Fibroblast of pulmonary artery (primary cell): ENCODE data around the gene KIZ.

Experiments used
- DNase-seq: peaks from one replicate; pipeline ENCODE4 v3.0.0-alpha.2; 2010; ENCODE audit warnings: low read depth
- H3K4me3 ChIP-seq: replicated peaks from 2 replicates; pipeline ENCODE4 v1.5.1; 2011; ENCODE audit warnings: low read depth, mild to moderate bottlenecking, control low read depth, low read length, moderate library complexity
- TF ChIP-seq, protein P1 (sequence below): IDR thresholded peaks from 2 replicates; pipeline ENCODE4 v1.5.1; 2011; ENCODE audit warnings: mild to moderate bottlenecking, control low read depth, low read length, inconsistent platforms; ENCODE audit errors: missing control alignments

KIZ gene

DNA sequence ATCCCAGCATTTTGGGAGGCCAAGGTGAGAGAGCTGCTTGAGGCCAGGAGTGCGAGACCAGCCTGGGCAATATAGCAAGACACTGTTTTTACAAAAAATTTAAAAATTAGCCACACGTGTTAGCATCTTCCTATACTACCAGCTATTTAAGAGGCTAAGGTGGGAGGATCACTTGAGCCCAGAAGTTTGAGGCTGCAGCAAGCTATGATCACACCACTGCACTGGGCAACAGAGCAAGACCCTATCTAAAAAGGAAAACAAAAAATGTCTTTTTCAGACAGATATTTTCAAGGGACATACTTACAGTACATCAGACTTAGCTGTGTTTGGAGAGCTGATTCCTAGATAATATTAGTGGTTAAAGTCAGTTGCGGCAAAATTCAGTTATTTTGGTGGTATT is 104.3 kb downstream of the KIZ start:
- no peak for DNase-seq
- no peak overlapping the region for H3K4me3 ChIP-seq
- TF ChIP-seq, protein P1, sequence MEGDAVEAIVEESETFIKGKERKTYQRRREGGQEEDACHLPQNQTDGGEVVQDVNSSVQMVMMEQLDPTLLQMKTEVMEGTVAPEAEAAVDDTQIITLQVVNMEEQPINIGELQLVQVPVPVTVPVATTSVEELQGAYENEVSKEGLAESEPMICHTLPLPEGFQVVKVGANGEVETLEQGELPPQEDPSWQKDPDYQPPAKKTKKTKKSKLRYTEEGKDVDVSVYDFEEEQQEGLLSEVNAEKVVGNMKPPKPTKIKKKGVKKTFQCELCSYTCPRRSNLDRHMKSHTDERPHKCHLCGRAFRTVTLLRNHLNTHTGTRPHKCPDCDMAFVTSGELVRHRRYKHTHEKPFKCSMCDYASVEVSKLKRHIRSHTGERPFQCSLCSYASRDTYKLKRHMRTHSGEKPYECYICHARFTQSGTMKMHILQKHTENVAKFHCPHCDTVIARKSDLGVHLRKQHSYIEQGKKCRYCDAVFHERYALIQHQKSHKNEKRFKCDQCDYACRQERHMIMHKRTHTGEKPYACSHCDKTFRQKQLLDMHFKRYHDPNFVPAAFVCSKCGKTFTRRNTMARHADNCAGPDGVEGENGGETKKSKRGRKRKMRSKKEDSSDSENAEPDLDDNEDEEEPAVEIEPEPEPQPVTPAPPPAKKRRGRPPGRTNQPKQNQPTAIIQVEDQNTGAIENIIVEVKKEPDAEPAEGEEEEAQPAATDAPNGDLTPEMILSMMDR: no peak

- DNase-seq: no peak
- H3K4me3 ChIP-seq: no peak overlapping the region
- TF ChIP-seq, protein P1: no peak
Measured at GRCh38 chr20:21230686-21231085, 104.8 kb downstream of the KIZ start.

DNA sequence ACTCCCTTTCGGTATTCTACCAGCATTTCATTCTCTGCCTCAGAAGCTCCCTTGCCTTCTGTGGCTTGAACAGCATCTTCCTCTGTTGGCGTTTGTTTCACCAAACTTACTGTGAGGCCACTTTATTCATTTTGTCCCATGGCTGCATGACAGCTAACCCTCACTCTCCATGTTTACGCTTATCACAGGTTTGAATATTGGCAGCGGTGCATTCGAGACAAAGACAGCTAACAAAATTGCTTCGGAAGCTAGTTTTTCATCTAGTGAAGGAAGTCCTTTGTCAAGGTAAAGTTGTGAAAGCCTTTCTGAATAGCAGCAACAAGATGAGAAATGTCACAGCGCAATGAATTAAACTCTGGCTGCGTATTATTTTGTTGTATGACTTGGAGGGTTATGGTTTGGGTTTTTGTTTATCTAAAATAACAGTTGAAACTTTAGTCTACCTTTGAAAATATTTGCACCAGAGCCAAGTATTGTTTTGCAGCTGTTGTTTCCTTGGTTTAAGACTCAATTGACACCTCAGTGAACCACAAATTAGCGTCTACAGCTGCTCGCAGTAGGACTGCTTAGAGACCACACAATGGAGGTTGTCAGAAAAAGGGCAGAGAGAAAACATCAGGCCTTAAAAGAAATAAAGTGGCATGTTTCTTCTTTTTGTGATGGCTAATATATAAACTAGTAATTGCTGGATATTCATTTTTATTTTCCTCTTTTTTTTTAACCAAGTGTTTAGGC is 106.8 kb downstream of the KIZ start:
- TF ChIP-seq, protein P1: no peak
- no peak for DNase-seq
- no peak overlapping the region for H3K4me3 ChIP-seq

DNA sequence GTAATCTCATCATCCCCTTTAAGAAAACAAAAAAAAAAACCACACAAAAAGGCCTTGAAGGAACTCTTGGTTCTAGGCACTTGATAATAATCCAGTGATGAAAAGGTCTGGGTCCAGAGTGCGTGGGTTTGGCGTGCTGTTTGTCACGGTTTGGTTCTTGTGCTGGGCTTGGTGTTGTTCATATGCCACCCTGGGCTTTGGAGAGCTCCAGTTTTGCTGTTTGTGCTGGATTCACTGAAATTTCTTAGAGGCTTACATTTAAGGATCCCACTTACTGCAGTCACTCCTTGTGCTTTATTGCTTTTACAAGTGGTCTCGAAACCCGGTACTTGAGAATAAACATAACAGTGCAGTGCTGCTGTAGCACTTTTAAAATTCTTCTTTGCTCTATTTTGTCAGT is 108.4 kb downstream of the KIZ start:
- no peak for DNase-seq
- TF ChIP-seq, protein P1: no peak
- H3K4me3 ChIP-seq: no peak overlapping the region

DNA sequence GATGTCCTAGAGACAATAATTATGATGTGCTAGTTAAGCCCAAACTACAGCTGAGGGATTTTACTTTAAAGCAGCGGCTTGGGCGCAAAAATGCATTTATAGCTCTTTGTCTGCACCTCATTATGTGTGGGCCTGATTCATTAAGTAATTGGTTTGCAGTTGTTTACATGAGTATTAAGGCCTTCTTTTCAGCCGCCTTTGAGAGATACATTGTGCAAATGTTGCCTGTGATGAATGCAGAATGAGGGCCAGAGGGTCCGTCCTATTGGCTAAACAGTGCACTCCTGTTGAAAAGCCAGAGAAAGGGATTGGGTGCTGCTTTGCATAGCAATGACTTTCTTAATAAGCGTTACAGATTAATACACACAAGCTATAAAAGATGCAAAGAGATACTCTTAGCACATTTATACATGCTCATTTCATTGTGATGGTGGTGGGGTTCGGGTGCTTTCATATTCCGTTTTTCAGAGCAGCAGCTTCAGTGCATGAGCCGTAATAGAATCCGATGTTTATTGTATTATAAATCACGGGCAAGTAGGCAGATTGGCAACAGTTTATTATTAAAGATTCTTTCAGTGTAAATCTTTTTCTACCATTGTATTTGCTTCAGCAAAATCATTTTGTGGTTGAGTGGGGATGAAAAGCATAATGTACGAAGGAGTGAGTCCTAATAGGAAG is 109.1 kb downstream of the KIZ start:
- TF ChIP-seq, protein P1: no peak
- H3K4me3 ChIP-seq: no peak overlapping the region
- DNase-seq: no peak

- peak; percentile 80 for DNase-seq
Measured at GRCh38 chr20:21235484-21236445, 109.9 kb downstream of the KIZ start.

More at GRCh38 chr20:21235484-21236445, 109.9 kb downstream of the KIZ start:
- TF ChIP-seq, protein P1: peak; percentile 90
- H3K4me3 ChIP-seq: no peak overlapping the region
